ENCODE data around the gene S100A5.
A peak's percentile ranks its signal among the peaks of the same experiment; 100 is the strongest.
"Not testable (repeated sequence)": the region's sequence is repeated elsewhere in the genome, so short reads cannot be mapped to it uniquely, and the experiment has no call there.

S100A5 gene

GRCh38 chr1:153540394-153541361, at the start of gene S100A5:
S100A5 (minus strand) TSS chr1:153540934; CDS start chr1:153540191, 743 bp downstream.
- peak; percentile 87 for DNase-seq (ENCODE audit: low read depth)

DNA sequence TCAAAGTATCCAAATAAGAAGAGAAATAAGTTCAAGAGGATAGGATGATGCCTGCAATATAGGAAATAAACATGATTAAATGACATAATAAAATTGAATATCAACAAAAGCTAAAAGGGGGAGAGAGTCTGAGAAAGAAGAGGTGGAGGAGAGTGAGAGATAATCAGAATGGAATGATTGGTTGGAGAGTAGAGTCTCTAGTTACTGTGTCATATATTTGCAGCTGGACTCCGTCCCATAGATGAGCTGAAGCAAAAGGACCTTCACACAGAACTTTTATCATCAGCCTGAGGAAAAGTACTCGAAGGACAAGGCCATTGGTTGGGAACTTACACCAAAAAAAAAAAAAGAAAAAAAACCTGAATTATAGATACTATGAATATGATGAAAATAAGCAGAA, 47.7 kb upstream of the S100A5 start:
- no peak overlapping the region for H3K4me3 ChIP-seq (ENCODE audit: low read depth, low read length)
- DNase-seq (ENCODE audit: low read depth): no peak
- TF ChIP-seq, protein P1, sequence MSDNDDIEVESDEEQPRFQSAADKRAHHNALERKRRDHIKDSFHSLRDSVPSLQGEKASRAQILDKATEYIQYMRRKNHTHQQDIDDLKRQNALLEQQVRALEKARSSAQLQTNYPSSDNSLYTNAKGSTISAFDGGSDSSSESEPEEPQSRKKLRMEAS (IDR thresholded peaks at IDR 0.05; ENCODE audit: low read depth, low read length): no peak
- TF ChIP-seq MYC (IDR thresholded peaks at IDR 0.05; ENCODE audit: low read depth, low read length) (no peak), POLR2A (IDR thresholded peaks at IDR 0.05; ENCODE audit: extremely low read depth, insufficient read length) (no peak)
- TF ChIP-seq, protein P2, sequence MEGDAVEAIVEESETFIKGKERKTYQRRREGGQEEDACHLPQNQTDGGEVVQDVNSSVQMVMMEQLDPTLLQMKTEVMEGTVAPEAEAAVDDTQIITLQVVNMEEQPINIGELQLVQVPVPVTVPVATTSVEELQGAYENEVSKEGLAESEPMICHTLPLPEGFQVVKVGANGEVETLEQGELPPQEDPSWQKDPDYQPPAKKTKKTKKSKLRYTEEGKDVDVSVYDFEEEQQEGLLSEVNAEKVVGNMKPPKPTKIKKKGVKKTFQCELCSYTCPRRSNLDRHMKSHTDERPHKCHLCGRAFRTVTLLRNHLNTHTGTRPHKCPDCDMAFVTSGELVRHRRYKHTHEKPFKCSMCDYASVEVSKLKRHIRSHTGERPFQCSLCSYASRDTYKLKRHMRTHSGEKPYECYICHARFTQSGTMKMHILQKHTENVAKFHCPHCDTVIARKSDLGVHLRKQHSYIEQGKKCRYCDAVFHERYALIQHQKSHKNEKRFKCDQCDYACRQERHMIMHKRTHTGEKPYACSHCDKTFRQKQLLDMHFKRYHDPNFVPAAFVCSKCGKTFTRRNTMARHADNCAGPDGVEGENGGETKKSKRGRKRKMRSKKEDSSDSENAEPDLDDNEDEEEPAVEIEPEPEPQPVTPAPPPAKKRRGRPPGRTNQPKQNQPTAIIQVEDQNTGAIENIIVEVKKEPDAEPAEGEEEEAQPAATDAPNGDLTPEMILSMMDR (IDR thresholded peaks at IDR 0.05; ENCODE audit: low read depth, low read length): no peak

More at GRCh38 chr1:153540394-153541361, at the start of gene S100A5:
- no peak within 1 kb of the TSS for H3K4me3 ChIP-seq (ENCODE audit: low read depth, low read length)
- TF ChIP-seq, protein P2 (IDR thresholded peaks at IDR 0.05; ENCODE audit: low read depth, low read length): no peak
- TF ChIP-seq MYC (IDR thresholded peaks at IDR 0.05; ENCODE audit: low read depth, low read length): no peak
- TF ChIP-seq, protein P1 (IDR thresholded peaks at IDR 0.05; ENCODE audit: low read depth, low read length): no peak
- no peak for TF ChIP-seq POLR2A (IDR thresholded peaks at IDR 0.05; ENCODE audit: extremely low read depth, insufficient read length)

DNA sequence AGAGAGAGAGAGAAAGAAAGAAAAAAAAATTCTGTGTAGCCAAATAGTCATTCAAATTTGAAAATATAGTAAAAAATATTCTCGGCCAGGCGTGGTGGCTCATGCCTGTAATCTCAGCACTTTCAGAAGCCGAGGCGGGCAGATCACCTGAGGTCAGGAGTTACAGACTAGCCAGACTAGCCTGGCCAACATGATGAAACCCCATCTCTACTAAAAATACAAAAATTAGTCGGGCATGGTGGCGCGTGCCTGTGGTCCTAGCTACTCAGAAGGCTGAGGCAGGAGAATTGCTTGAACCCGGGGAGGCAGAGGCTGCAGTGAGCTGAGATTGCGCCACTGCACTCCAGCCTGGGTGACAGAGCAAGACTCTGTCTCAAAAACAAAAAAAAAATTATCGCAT, 47.3 kb upstream of the S100A5 start:
- not testable (repeated sequence) for DNase-seq (ENCODE audit: low read depth)

GRCh38 chr1:153587314-153587713, 46.6 kb upstream of the S100A5 start:
- TF ChIP-seq, protein P2 (IDR thresholded peaks at IDR 0.05; ENCODE audit: low read depth, low read length): no peak
- no peak overlapping the region for H3K4me3 ChIP-seq (ENCODE audit: low read depth, low read length)
- DNase-seq (ENCODE audit: low read depth): no peak

More for the DNA sequence above, 47.3 kb upstream of the S100A5 start:
- not testable (repeated sequence) for H3K4me3 ChIP-seq (ENCODE audit: low read depth, low read length)

DNA sequence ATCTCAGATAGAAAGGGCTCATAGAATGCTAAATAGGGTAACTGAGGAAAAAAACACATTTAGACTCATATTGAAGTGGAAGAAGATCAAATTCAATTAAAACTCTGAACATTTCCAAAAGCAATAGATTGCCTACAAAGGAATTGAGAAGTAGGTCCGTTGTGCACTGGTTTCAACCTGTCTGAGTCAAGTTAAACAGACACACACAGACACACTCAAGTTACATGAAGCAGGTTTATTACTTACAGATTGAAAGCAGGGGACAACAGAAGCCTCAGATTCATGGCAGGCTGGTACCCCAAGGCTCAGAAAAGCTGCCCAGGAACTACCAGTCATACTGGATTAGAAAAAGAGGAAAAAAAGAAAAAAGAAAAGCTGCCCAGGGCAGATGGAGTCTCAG, 45.6 kb upstream of the S100A5 start:
- no peak for TF ChIP-seq POLR2A (IDR thresholded peaks at IDR 0.05; ENCODE audit: extremely low read depth, insufficient read length)
- TF ChIP-seq MYC (IDR thresholded peaks at IDR 0.05; ENCODE audit: low read depth, low read length): no peak
- TF ChIP-seq, protein P1 (IDR thresholded peaks at IDR 0.05; ENCODE audit: low read depth, low read length): no peak
- TF ChIP-seq, protein P2 (IDR thresholded peaks at IDR 0.05; ENCODE audit: low read depth, low read length): no peak
- no peak overlapping the region for H3K4me3 ChIP-seq (ENCODE audit: low read depth, low read length)
- no peak for DNase-seq (ENCODE audit: low read depth)

DNA sequence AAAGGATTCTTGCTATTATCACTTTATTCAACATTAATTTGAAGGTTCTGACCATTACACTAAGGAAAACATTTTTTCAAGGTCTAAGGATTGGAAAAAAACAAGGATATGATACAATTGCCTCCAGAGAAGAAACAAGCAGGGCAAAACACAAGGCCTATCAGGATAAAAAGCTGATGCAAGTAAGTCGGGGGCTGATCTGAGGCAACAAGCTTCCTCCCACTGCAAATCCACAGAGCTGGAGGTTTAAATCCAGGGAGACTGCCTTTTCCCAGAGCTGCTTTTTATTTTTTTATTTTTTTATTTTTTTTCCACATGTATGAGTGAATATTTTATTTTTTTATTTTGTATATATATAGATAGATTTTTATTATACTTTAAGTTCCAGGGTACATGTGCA, 44.3 kb upstream of the S100A5 start:
- no peak overlapping the region for H3K4me3 ChIP-seq (ENCODE audit: low read depth, low read length)
- TF ChIP-seq POLR2A (IDR thresholded peaks at IDR 0.05; ENCODE audit: extremely low read depth, insufficient read length): no peak
- TF ChIP-seq, protein P1 (IDR thresholded peaks at IDR 0.05; ENCODE audit: low read depth, low read length): no peak
- TF ChIP-seq MYC (IDR thresholded peaks at IDR 0.05; ENCODE audit: low read depth, low read length): no peak
- TF ChIP-seq, protein P2 (IDR thresholded peaks at IDR 0.05; ENCODE audit: low read depth, low read length): no peak
- DNase-seq (ENCODE audit: low read depth): no peak

All from NB4 (cell line).